LHCN-M2 (cell line): ENCODE results near the gene MTARC2. TPM values are rescaled to one million over a fixed set of nuclear protein-coding genes. Genes with fewer than 3 reads are reported as not detected.
"Not testable (repeated sequence)": the region's sequence is repeated elsewhere in the genome, so short reads cannot be mapped to it uniquely, and the experiment has no call there.

Experiments used
- DNase-seq: peaks from one replicate; pipeline ENCODE4 v3.0.0-alpha.2; 2012; ENCODE audit warnings: low read depth
- total RNA-seq: library from RNA; depleted of rRNA; stranded (reverse); fragments of >200 nt; gene quantifications from 2 replicates; pipeline ENCODE4 v1.2.3, GENCODE V29; 2014

The MTARC2 gene
- total RNA-seq, 1 experiment from 2014 or later, result 0.17 TPM

- no peak for DNase-seq
Measured at GRCh38 chr1:220732137-220732536, 16.0 kb upstream of the MTARC2 start.

GRCh38 chr1:220732621-220733020, 15.5 kb upstream of the MTARC2 start:
- DNase-seq, result no peak

DNA sequence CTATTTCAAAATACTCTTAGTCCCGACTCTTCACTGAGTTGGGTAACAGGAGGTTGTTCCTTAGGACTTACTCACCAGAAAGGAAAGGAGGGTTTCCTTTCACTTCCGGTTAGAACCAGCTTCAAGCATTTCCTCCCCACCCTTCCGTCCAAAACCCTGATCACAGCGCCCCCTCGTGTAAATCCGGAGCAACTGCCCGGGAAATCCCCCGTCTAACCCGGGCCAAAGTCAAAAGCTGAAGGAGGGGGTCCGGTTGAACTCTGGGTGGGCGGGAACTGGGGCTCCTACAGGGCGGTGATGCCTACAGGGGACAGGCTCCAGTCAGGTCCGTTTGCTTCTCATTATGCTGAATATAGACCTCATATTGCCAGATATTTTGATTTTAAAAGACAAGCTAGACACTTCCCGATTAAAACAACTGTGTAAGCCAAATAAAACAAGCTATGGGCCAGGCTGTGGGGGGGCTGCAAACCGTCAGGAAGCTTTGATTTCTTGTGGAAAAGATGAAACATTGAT, 15.0 kb upstream of the MTARC2 start:
- peak; percentile 81 for DNase-seq

- peak; percentile 75 for DNase-seq
Measured at GRCh38 chr1:220734571-220735326, 13.4 kb upstream of the MTARC2 start.

DNA sequence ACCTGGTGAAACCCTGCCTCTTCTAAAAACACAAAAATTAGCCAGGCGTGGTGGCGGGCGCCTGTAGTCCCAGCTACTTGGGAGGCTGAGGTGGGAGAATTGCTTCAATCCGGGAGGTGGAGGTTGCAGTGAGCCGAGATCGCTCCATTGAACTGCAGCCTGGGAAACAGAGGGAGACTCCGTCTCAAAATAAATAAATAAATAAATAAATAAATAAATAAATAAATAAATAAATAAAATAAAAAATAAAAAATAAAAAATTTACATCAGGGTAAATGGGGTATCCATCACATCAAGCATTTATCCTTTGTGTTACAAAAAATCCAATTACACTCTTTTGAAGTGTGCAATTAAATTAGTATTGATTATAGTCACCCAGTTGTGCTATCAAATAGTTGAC, 11.8 kb upstream of the MTARC2 start:
- not testable (repeated sequence) for DNase-seq

DNA sequence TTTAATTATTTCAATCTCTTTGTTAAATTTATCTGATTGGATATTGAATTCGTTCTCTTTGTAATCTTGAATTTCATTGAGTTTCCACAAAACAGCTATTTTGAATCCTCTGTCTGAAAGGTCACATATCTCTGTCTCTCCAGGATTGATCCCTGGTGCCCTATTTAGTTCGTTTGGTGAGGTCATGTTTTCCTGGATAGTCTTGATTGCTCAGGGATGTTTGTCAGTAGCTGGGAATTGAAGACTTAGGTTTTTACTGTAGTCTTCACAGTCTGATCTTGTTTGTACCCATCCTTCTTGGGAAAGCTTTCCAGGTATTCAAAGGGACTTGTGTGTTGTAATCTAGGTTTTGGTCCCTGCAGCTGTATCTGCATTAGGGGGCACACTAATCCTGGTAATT, 6.8 kb upstream of the MTARC2 start:
- DNase-seq, result no peak

GRCh38 chr1:220741825-220742224, 6.3 kb upstream of the MTARC2 start:
- no peak for DNase-seq

GRCh38 chr1:220742520-220742919, 5.6 kb upstream of the MTARC2 start:
- DNase-seq, result no peak

- DNase-seq, result no peak
Measured at GRCh38 chr1:220746851-220747250, 1.3 kb upstream of the MTARC2 start.

GRCh38 chr1:220747437-220748088, 559 bp upstream of the MTARC2 start:
- no peak for DNase-seq

GRCh38 chr1:220748936-220749335, 814 bp downstream of the MTARC2 start:
- DNase-seq, result no peak

DNA sequence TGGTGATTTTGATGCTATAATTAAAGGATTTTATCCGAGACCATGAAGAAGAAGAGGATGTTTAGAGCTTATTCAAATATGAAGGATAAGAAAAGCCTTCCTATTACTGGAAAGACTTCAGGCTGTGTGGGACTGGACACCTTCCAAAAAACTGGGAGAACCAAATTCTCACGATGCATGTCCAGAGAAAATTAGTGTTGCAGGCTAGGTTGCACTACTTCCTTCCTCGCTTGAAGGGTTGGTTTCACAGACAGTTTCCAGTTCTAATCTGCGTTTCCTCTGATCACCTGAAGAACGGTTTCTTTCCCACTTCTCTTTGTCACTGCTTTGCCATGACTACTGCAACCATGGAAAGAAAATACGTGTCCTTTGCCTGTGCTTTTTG, 2.0 kb downstream of the MTARC2 start:
- DNase-seq, result no peak

GRCh38 chr1:220751111-220751510, 3.0 kb downstream of the MTARC2 start:
- no peak for DNase-seq

DNA sequence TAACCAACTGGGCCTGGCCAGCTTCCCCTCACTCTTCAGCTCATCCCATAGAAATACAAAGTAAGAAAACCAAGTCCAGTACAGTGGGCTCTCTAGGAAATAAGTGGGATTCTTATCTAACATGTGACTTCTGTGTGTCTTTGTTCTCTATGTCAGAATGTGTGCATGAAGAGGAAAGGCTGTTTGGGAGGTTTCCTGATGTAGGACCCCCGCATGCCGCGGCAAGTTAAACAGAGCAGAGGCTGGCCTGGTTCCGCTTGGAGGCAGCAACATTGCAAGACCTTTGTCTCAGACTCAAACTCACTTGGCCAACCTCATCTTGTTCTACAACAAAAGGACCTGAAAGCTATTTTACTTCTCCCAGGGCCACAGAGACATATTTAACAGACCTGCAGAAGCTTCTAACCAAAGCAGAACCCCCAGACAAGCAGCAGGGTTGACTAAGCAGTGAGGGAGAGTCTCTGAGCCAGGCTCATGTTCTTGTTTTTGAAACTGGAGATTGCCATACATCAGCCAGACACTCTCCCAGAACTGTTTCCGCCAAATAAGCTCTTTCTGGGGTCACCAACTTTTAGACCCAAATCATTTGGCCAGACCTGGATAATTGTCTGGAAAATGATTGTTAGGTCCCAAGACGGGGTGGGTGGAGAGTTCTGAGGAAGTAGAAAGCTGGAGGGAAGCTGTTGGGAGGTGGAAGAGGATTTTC, 6.2 kb downstream of the MTARC2 start:
- DNase-seq, result no peak

GRCh38 chr1:220754918-220755295, 6.8 kb downstream of the MTARC2 start:
- DNase-seq, result no peak

DNA sequence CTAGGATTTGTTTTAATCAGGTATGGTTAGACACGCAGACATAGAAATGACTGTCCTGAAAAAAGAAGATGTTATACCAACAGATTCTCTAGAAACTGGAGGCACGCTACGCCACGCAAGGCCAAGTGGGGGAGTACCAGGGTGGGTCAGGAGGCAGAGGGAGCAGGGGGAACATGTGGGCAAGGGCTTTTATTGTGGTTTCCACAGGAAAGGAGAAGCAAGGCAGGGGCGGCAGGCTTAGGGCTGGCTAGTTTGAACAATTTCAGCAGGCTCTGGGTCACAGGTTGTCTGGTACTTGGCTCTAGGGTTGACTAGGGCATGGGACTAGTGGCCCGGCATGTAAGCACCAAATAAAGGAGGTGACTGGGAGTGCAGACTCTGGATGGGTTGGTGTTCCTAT, 7.2 kb downstream of the MTARC2 start:
- no peak for DNase-seq

DNA sequence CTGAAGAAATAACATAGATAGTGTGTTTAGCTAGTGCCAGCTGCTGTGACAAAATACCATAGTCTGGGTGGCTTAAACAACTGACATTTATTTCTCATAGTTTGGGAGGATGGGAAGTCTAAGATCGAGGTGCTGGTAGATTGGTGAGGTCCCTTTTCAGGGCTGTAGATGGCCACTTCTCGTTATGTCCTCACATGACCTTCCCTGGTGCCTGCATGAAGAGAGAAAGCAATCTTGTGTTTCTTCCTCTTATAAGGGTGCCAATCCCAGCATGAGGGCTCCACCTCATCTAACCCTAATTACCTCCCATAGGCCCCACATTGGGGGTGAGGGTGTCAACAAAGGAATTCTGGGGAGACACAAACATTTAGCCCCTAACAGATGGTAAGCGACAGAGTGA, 9.3 kb downstream of the MTARC2 start:
- DNase-seq, result no peak

DNA sequence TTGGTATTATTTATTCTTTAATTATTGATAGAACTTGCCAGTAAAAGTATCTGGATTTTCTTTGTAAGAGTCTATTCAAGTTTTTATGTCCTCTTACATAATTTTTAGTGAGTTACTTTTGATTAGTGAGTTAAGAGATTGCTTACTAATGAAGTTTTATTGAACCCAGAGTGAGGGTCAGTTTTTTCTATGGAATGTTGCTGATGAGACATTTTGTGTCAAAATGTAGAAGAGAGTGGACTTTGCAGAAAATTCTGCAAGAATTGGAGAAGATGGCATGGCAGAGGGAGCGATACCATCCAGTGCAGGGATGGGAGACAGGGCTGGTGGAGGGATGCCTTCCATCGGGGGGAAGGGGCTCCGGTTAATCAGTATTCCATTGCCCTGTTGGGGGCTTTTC, 11.0 kb downstream of the MTARC2 start:
- no peak for DNase-seq

- no peak for DNase-seq
Measured at GRCh38 chr1:220761688-220762427, 13.7 kb downstream of the MTARC2 start.

- DNase-seq, result no peak
Measured at GRCh38 chr1:220764757-220765156, 16.6 kb downstream of the MTARC2 start.

DNA sequence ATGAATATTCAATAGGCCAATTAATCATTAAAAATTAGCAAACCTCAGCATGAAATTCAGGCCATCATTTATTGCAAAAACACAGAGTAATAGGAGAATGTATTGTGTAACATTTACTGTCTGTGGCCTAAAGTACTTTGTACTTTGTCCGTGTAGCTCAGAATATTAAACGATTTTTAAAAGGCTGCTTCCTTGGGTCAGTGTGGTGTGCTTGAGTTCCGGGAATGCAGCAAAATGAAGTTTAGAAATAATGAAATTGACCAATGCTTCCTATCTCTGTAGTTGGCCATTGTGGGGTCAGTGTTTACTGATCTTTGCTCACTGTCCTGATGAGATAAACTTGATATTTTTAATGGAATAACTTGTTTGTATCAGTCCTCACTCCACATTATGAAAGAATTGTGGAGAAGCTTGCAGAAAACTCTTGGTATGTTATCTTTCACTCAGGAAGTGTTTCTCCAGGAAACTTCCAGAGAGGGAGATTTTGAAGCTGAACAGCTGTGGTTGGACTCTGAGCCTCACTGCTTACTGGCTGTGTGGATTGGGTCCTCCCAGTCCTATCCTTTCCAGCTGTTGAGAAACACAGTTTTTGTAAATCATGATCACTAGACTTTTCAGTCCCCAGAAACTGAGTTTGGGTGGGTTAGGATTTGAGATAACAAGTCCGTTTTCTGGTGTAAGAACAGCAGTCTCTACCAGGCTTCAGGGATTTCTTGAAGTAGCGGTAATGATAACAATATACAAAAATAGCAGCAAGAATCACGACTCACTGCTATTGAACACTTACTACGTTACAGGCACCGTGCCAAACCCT, 19.4 kb downstream of the MTARC2 start:
- peak; percentile 26 for DNase-seq
